GM12801 (cell line): ENCODE measurements around the gene MAB21L1.

ENCODE experiments used
- TF ChIP-seq, protein P1 (sequence below): IDR thresholded peaks from one replicate; pipeline ENCODE4 v1.5.1; 2011; ENCODE audit warnings: control low read depth; ENCODE audit not compliant: insufficient read length; ENCODE audit errors: extremely low read depth

The MAB21L1 gene

DNA sequence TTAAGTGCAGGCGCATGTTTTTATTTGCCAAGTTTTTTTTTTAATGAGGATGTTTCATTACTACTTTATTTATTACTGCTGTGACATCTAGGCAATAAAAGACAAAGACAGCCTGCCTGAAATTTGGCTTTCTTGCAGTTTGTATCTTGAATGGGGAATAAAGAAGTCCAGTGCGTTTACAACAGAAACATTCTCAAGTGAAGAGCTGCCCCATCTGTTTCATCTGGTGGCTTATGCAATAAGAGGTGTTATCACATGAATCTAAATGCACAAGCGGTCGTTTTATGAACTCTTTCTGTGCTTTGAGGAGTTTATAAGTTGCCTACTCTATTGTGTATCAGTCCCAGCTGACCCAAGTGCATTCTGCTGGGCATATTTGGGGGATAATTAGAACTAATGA lies 12.6 kb upstream of the MAB21L1 start:
- TF ChIP-seq, protein P1, sequence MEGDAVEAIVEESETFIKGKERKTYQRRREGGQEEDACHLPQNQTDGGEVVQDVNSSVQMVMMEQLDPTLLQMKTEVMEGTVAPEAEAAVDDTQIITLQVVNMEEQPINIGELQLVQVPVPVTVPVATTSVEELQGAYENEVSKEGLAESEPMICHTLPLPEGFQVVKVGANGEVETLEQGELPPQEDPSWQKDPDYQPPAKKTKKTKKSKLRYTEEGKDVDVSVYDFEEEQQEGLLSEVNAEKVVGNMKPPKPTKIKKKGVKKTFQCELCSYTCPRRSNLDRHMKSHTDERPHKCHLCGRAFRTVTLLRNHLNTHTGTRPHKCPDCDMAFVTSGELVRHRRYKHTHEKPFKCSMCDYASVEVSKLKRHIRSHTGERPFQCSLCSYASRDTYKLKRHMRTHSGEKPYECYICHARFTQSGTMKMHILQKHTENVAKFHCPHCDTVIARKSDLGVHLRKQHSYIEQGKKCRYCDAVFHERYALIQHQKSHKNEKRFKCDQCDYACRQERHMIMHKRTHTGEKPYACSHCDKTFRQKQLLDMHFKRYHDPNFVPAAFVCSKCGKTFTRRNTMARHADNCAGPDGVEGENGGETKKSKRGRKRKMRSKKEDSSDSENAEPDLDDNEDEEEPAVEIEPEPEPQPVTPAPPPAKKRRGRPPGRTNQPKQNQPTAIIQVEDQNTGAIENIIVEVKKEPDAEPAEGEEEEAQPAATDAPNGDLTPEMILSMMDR, result no peak

DNA sequence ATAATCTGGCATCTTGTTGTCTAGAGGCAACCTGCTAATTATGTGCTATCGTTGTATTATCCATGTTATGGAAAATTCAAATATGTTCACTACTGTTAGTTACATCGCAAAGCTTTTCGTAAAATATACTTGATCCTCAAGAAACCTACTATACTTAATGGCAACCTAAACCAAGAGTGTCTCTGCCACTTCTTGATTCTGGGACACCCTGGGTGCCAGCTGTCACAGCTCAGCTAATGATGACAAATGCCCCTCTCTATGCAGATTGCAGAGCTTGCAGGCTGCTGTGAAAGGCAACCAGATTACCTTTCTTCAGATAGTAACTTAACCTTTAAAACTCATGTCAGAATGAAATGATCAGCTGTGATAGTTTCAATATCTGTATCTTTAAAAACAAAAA lies 8.9 kb upstream of the MAB21L1 start:
- TF ChIP-seq, protein P1, result no peak

DNA sequence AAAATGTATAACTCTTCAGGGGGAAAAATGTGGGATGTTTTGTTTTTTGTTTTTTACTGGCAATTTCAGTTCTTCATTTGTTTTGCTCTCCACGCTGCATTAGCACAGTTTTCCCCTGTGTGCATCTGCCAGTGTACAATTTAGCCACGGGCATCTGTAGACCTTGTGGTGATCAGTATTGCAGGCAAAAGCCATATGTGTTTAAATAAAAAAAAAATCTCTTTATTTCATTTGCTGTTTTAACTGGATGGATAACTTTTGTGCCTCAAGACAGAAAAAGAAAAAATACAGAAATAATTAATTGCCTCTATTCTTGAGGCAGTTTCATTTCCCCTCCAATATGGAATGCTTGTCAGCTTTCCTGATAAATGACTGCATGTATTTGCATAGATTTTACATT lies 7.9 kb upstream of the MAB21L1 start:
- TF ChIP-seq, protein P1, result no peak

DNA sequence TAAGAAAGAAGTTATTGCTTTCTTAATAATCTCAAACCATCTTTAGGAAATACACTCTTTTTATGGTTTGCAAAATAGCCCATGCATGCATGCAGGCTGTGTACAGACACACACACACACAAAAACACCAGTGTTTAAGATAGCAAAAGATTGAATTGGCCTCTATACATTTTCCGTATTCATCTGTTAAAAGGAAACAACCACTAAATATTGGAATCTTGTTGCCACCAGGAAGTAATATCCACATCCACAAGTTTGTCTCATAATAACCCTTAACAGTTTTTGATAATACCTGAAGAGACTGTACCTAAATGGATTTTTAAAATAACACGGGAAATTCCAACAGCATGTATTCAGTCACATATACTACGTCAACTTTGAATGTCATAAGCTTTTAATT lies 7.3 kb upstream of the MAB21L1 start:
- TF ChIP-seq, protein P1, result no peak

DNA sequence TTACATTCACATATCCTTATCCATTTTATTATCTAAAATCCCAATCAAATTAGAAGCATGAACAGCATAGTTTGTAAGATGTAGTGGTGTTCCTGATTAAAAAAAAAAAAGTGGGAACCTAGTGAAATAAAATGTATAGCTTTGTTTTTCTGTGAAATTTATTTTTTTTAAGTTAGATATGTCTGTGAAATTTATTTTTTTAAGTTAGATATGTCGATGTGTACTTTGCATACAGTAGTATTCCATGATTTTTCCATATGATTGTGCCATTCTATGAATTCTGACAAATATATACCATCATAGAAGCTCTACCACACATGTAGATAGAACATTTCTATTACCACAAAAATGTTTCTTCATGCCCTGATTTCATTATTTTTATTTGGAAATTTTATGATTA lies 6.0 kb upstream of the MAB21L1 start:
- TF ChIP-seq, protein P1, result no peak

DNA sequence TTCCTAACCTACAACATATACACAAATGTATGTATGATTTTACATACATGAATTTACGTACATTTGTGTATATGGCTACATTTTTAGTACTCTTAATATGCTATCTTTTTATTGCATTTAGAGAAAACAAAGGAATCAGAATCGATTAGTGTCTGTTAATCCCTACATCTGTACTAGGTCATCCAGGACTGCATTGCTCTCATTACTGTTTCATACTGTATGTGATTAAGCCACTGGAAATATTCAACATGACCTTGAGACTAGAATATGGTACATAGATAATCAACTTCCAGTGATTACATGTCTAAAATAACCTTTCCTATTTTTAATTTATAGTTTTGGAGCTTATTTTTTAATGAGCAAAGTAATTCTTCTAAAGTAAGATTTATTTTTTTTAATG lies 5.3 kb upstream of the MAB21L1 start:
- TF ChIP-seq, protein P1, result no peak

DNA sequence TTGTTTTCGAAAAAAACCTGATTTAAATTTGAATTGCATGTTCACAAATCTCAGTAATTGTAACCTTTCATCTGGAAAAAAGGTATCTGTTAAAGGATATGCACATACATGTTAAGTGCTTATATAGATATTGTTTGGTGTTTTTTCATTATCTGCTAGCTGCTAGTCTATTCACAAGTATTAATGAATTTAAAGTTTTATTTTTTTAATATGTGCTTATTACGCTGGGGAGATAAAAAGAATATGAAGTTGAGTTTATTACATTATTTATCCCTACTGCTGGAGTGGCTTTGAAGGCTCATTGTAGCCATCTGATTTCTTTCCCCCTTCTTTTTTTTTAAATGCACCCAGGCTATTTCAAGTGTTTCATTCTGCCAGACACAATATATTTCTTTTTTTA lies 3.9 kb upstream of the MAB21L1 start:
- TF ChIP-seq, protein P1, result no peak

DNA sequence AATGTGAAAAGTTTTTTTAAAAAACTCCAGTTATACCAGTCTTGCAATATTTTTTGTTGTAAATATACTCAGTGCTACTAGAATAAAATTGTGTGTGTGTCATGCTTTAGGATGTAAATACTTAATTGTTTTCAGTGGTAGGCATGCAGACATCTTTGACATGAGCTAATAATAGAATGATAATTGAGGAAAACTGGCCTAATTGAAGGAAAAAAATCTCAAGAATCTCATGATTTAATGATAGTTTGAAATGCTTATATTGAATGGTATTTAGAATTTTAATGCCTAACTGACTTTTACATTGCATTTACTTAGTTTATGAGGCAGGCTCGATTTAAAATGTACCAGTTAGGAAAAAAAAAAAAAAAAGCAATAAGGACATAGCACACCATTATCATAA lies 3.2 kb upstream of the MAB21L1 start:
- TF ChIP-seq, protein P1, result no peak
